GM12801 (cell line): Measurements from ENCODE around the gene TBC1D14.

Experiments used
- TF ChIP-seq, protein P1 (sequence below): IDR thresholded peaks from one replicate; pipeline ENCODE4 v1.5.1; 2011; ENCODE audit warnings: control low read depth; ENCODE audit not compliant: insufficient read length; ENCODE audit errors: extremely low read depth

The TBC1D14 gene

DNA sequence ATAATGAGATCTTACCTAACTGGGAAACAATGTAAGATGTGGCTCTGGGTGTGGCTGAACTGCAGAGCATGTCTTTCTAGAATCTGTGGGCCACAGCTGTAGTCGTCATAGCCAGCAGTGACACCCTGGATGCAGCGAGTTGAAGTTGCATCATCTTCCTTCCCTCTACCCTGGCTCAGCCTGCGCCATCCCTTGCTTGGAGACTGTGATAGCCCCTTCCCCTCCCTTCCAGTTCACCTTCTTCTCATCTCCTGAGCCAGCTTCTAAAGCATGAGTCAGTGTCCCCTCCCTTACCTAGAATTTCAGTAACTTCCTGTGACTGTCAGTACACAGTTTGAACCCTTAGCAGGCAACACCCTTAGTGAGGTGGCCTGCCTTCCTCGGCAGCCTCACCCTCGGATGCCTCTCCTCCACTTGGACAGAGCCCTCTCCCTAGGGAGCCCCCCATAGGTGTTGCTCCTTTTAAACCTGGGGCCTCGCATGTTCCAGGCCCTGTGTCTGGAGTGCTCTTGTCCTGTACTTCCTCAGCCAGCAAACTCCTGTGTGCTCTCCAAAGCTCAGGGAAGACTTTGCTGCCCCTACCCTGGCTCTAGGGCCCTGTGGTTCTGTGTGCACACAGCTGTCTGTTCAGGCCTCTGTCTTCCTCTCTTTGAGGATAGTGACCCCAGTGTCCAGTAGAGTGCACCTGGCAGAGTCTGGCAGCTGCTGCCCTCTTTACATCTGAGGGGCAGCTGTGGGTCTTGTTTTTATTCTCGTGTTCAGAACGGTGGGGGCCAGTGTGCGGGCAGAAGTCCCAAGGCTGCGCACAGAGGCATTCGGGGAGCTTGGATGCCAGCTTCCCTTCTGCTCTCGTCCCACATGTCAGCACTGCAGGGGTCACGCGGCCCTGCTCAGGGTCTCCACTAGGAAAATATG, 89.8 kb downstream of the TBC1D14 start:
- TF ChIP-seq, protein P1, sequence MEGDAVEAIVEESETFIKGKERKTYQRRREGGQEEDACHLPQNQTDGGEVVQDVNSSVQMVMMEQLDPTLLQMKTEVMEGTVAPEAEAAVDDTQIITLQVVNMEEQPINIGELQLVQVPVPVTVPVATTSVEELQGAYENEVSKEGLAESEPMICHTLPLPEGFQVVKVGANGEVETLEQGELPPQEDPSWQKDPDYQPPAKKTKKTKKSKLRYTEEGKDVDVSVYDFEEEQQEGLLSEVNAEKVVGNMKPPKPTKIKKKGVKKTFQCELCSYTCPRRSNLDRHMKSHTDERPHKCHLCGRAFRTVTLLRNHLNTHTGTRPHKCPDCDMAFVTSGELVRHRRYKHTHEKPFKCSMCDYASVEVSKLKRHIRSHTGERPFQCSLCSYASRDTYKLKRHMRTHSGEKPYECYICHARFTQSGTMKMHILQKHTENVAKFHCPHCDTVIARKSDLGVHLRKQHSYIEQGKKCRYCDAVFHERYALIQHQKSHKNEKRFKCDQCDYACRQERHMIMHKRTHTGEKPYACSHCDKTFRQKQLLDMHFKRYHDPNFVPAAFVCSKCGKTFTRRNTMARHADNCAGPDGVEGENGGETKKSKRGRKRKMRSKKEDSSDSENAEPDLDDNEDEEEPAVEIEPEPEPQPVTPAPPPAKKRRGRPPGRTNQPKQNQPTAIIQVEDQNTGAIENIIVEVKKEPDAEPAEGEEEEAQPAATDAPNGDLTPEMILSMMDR: no peak

DNA sequence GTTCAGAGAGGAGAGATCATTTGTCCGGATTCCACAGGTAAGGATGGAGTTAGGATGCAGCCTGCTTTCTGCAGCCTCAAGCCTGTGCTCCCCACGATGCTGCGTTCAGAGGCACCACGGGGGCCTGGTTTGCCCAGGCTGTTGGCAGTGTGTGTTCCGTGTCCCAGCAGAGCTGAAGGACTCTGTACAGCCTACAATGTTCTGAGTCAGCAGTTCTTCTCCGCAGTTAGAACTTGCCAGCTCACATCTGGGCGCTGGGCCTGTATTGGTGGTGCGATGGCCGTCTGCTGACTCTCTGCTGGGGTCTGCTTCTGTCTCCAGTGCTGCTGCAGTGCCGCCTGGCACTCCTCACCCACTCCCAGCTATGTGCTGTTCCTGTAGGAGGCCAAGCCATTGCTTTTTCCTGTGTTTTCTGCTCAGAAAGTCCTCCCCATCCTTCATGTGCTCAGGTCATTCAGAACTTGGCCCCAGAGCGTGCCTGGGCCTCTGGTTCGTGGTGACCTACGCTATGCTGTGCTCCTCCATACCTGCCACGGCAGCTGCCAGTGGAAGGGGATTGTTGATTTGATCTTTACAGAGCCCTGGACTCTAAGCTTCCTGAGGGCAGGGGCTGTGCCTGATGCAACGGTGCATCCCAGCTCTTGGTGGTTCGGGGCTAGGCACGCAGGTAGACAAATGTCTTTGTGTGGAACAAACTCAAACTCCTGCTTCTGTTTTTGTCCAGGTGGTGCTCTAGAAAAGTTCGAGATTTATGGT, 91.0 kb downstream of the TBC1D14 start:
- TF ChIP-seq, protein P1: no peak

DNA sequence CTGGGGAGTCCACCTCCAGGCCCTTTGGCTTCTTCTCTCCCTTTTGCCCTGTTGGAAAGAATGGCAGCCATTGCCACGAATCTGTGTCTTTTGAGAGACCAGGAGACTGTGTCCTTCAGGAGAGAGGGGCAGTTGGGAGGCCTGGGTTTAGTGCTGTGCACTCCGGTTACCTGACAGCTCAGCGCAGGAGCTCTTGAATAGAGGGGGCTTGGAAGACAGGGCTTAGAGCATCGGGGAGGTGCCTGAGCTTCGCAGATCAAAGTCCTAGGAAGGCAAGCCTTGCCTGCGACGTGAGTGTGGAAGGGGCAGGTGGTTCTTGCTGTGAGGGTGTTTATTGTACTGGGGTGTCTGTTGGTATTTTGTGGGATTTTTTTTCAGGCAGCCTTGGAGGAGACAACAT, 91.6 kb downstream of the TBC1D14 start:
- TF ChIP-seq, protein P1: no peak

DNA sequence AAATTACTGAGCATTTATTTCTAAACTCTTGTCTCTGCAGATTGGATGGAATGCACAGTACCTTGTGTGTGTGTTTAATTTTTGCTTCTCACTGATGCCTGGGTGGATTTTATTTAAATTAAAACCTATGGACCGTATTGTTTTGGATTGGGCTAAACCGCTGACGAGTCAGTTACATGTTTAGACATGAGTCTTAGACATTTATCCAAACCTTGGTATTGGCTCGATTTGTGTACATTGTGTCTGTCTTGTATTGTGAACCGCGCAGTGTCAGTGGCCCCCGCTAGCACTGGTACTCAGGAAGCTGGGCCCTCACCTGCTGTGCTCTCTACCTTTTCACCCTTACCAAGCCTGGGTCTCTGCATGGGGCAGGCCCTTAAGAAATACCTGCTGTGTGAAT, 92.7 kb downstream of the TBC1D14 start:
- TF ChIP-seq, protein P1: no peak

DNA sequence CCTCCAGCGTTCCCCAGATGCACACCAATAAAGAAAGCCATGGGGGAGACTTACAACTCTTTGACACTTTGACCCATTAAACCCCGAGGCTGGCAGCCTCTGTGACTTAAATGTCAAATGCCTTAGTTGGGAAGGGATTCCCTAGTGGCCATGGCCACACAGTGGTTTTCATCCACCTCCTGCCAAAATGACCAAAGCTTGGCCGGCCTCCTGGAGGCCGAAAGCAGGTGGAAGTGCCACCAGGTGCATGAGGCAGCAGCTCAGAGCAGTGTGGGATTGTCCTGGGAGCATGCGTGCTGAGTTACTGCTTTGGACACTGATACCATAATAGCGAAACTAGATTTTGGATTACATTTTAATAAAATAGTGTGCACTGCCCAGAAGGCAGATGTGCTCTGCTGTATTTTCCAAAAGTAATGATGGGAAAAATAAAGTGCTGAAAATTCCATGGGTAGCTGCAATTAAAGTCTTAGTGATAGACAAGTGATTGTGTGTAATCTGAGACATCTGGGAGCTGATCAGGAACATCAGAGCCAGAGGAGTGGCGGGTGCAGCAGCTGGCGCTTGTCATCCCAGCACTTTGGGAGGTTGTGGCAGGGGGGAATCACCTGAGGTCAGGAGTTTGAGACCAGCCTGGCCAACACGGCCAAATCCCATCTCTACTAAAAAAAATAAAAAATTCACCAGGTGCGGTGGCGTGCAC, 93.7 kb downstream of the TBC1D14 start:
- TF ChIP-seq, protein P1: no peak

DNA sequence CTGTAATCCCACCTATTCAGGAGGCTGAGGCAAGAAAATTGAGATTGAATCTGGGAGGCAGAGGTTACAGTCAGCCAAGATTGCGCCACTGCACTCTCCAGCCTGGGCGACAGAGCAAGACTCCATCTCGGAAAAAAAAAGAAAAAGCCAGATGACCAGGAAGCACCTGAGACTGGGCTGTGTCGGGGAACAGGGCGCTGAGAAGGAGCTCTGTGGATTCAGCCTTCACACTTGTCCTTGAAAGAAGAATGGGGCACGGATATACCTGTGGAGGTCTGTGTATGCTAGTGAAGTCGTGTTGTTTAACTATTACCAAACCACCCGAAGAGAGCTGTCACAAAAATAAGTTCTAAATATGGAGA, 94.2 kb downstream of the TBC1D14 start:
- TF ChIP-seq, protein P1: no peak

DNA sequence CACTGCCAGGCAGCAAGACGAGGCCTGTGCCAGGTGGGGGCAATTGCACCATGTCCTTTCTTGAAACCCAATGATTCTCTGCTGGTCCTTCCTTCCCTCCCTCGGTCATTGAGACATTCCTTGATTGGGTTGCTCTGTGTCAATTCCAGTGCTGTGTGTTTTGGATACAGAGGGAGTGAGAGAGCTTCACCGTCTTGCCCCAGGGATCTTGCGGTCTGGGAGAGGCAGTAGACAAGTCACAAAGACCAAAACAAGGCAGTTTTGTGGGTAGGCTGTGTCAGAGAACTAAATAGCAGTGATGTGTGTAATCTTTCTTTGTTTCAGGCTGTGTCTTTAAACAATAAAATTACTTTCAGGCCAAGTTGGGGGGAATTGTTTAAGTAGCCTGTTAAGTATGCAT, 94.7 kb downstream of the TBC1D14 start:
- TF ChIP-seq, protein P1: no peak
